HG03095 (cell line): Measurements from ENCODE around the gene ZFP91.
"Not testable (repeated sequence)": the region's sequence is repeated elsewhere in the genome, so short reads cannot be mapped to it uniquely, and the experiment has no call there.

Experiments
- ATAC-seq: cut with Tn5 transposase; IDR thresholded peaks from one replicate; pipeline ENCODE4 v1.9.1; 2021; ENCODE audit warnings: moderate library complexity; ENCODE audit not compliant: unreplicated experiment

Gene ZFP91

GRCh38 chr11:58578635-58579191 is at the start of gene ZFP91:
ZFP91 (plus strand) TSS chr11:58579063; CDS start chr11:58579282, 219 bp downstream.
- peak; percentile 26 for ATAC-seq

GRCh38 chr11:58530236-58530635 is 48.6 kb upstream of the ZFP91 start:
- no peak for ATAC-seq

- ATAC-seq = no peak
These were observed 47.0 kb upstream of the ZFP91 start for GRCh38 chr11:58531865-58532341.

- ATAC-seq = no peak
These were observed 32.0 kb upstream of the ZFP91 start for GRCh38 chr11:58546841-58547240.

GRCh38 chr11:58549644-58550043 is 29.2 kb upstream of the ZFP91 start:
- ATAC-seq = no peak

GRCh38 chr11:58560842-58561241 is 18.0 kb upstream of the ZFP91 start:
- ATAC-seq = no peak

- ATAC-seq = no peak
These were observed 17.3 kb upstream of the ZFP91 start for GRCh38 chr11:58561394-58562098.

- peak; percentile 89 for ATAC-seq
These were observed 16.5 kb upstream of the ZFP91 start for GRCh38 chr11:58562375-58562800.

GRCh38 chr11:58564231-58564630 is 14.6 kb upstream of the ZFP91 start:
- no peak for ATAC-seq

- peak; percentile 83 for ATAC-seq
These were observed 10.9 kb upstream of the ZFP91 start for GRCh38 chr11:58567889-58568512.

GRCh38 chr11:58572906-58573305 is 6.0 kb upstream of the ZFP91 start:
- not testable (repeated sequence) for ATAC-seq

GRCh38 chr11:58573451-58574104 is 5.3 kb upstream of the ZFP91 start:
- ATAC-seq = no peak

- no peak for ATAC-seq
These were observed 4.0 kb upstream of the ZFP91 start for GRCh38 chr11:58574881-58575280.

- no peak for ATAC-seq
These were observed 3.4 kb upstream of the ZFP91 start, which contains the start of gene LPXN for GRCh38 chr11:58575377-58576020. LPXN (minus strand) TSS chr11:58575856; CDS start chr11:58575772, 84 bp downstream.

- ATAC-seq = no peak
These were observed 1.9 kb upstream of the ZFP91 start for GRCh38 chr11:58576887-58577471.

GRCh38 chr11:58577555-58578135 is 1.2 kb upstream of the ZFP91 start:
- peak; percentile 49 for ATAC-seq

GRCh38 chr11:58578136-58578634 is 678 bp upstream of the ZFP91 start:
- no peak for ATAC-seq

- peak; percentile 39 for ATAC-seq
These were observed 598 bp downstream of the ZFP91 start for GRCh38 chr11:58579192-58580129.

- ATAC-seq = no peak
These were observed 1.4 kb downstream of the ZFP91 start for GRCh38 chr11:58580311-58580710.
